ENCODE results near the gene MRPS34. TPM values are rescaled to one million over a fixed set of nuclear protein-coding genes. Genes with fewer than 3 reads are reported as not detected.

Gene MRPS34
- total and polyA plus RNA-seq, 4 donors = 42.4 to 100 (median 58.7) TPM

GRCh38 chr16:1731073-1731472 is 41.9 kb downstream of the MRPS34 start (continued):
- TF ChIP-seq ZBTB33 (IDR thresholded peaks at IDR 0.05) (no peak), FOXA2 (IDR thresholded peaks at IDR 0.05) (no peak), TAF1 (conservative IDR thresholded peaks at IDR 0.05) (no peak)

GRCh38 chr16:1729445-1729844 is 43.5 kb downstream of the MRPS34 start:
- Histone ChIP-seq H3K27ac (ENCODE audit: low read depth in 1 of 2, low read length in 2 of 2) (no peak overlapping the region), H3K9ac (ENCODE audit: low read depth in 1 of 2, low read length in 2 of 2) (no peak overlapping the region), H3K9me3 (ENCODE audit: control insufficient read depth in 4 of 4, low read length in 3 of 4) (no peaks in the 10 kb centered on the region), H3K4me3 (ENCODE audit: low read depth in 1 of 3, low read length in 3 of 3) (no peak overlapping the region), H3K36me3 (ENCODE audit: control insufficient read depth in 4 of 4, insufficient read depth in 3 of 4, low read depth in 1 of 4, low read length in 3 of 4) (peaks cover 0 to 63% (median 29%) of the 10 kb centered on the region in 4 donors), H3K27me3 (ENCODE audit: control insufficient read depth in 4 of 4, insufficient read depth in 4 of 4, low read length in 3 of 4) (no peaks in the 10 kb centered on the region), H3K4me1 (ENCODE audit: control insufficient read depth in 4 of 4, insufficient read depth in 4 of 4, low read length in 3 of 4) (no peaks in the 10 kb centered on the region)
- TF ChIP-seq REST (IDR thresholded peaks at IDR 0.05) (no peak), EGR1 (IDR thresholded peaks at IDR 0.05; ENCODE audit: low read depth in 2 of 2) (no peak), NR2F2 (IDR thresholded peaks at IDR 0.05) (no peak), FOXA1 (IDR thresholded peaks at IDR 0.05) (no peak), RAD21 (IDR thresholded peaks at IDR 0.05) (no peak), HNF4A (conservative IDR thresholded peaks at IDR 0.05) (no peak), MAX (IDR thresholded peaks at IDR 0.05) (no peak), YY1 (IDR thresholded peaks at IDR 0.05) (no peak), SP1 (IDR thresholded peaks at IDR 0.05) (no peak), ATF3 (IDR thresholded peaks at IDR 0.05) (no peak), TAF1 (conservative IDR thresholded peaks at IDR 0.05) (no peak), ZBTB33 (IDR thresholded peaks at IDR 0.05) (no peak)
- DNase-seq (ENCODE audit: low spot score) = no peak
- WGBS = 97% methylated on average over 35 of the region's 35 CpGs

- H3K9me3 ChIP-seq (ENCODE audit: control insufficient read depth in 4 of 4, low read length in 3 of 4) = no peaks in the 10 kb centered on the region
- no peak overlapping the region for H3K4me3 ChIP-seq (ENCODE audit: low read depth in 1 of 3, low read length in 3 of 3)
- DNase-seq (ENCODE audit: low spot score) = no peak
- no peak overlapping the region for H3K27ac ChIP-seq (ENCODE audit: low read depth in 1 of 2, low read length in 2 of 2)
- H3K4me1 ChIP-seq (ENCODE audit: control insufficient read depth in 4 of 4, insufficient read depth in 4 of 4, low read length in 3 of 4) = no peaks in the 10 kb centered on the region
- H3K9ac ChIP-seq (ENCODE audit: low read depth in 1 of 2, low read length in 2 of 2) = no peak overlapping the region
- peaks cover 0 to 59% (median 26%) of the 10 kb centered on the region in 4 donors for H3K36me3 ChIP-seq (ENCODE audit: control insufficient read depth in 4 of 4, insufficient read depth in 3 of 4, low read depth in 1 of 4, low read length in 3 of 4)
- no peaks in the 10 kb centered on the region for H3K27me3 ChIP-seq (ENCODE audit: control insufficient read depth in 4 of 4, insufficient read depth in 4 of 4, low read length in 3 of 4)
- whole genome bisulfite sequencing = 98% methylated on average over 18 of the region's 18 CpGs
- no peak for TF ChIP-seq NR2F2 (IDR thresholded peaks at IDR 0.05)
- no peak for TF ChIP-seq EGR1 (IDR thresholded peaks at IDR 0.05; ENCODE audit: low read depth in 2 of 2)
- TF ChIP-seq JUND (IDR thresholded peaks at IDR 0.05) = no peak
- TF ChIP-seq FOXA2 (IDR thresholded peaks at IDR 0.05) = no peak
- no peak for TF ChIP-seq RAD21 (IDR thresholded peaks at IDR 0.05)
- no peak for TF ChIP-seq TAF1 (conservative IDR thresholded peaks at IDR 0.05)
- no peak for TF ChIP-seq RXRA (IDR thresholded peaks at IDR 0.05)
- TF ChIP-seq HNF4A (conservative IDR thresholded peaks at IDR 0.05) = no peak
- no peak for TF ChIP-seq REST (IDR thresholded peaks at IDR 0.05)
- no peak for TF ChIP-seq MAX (IDR thresholded peaks at IDR 0.05)
- TF ChIP-seq YY1 (IDR thresholded peaks at IDR 0.05) = no peak
Observed at GRCh38 chr16:1729026-1729425, 43.9 kb downstream of the MRPS34 start.

Data from liver (tissue), 9 donors.